K562 (cell line): ENCODE results near the gene EPHA10. TPM values are rescaled to one million over a fixed set of nuclear protein-coding genes. Genes with fewer than 3 reads are reported as not detected.

Experiments used
- ATAC-seq: fragments of 200-7000 bp; cut with Tn5 transposase; 3 replicates; pipeline ENCODE4 v1.9.1; 2020; ENCODE audit warnings: moderate library complexity
- BruUV-seq: library from RNA; stranded (reverse); fragments of 400-500 nt; replicated peaks from 2 replicates; lab custom pipeline; 2021; lab: Mats Ljungman, UMichigan
- CTCF ChIA-PET: fragments of 300-600 bp; formaldehyde crosslinking; extraction: SDS; loops from one replicate; lab custom pipeline; 2021; ENCODE audit warnings: low intra/inter-chr PET ratio; lab: Yijun Ruan, JAX
- POLR2A ChIA-PET: fragments of 300-600, 350-650 bp; sonication (Branson Sonifier 250); formaldehyde crosslinking; extraction: SDS; loops from one replicate; lab custom pipeline; 2021; ENCODE audit warnings: antibody characterized with exemption, inconsistent platforms; lab: Yijun Ruan, JAX
- DNase-seq, 4 experiments: peaks; one replicate each; pipeline versions ENCODE4 v3.0.0 to v3.0.0-alpha.2; 2011 to 2018; ENCODE audit warnings: low spot score in 3 of 4, mixed read lengths in 3 of 4; ENCODE audit errors: extremely low read depth in 1 of 4
- FAIRE-seq: peaks from 2 replicates; lab custom pipeline; 2011; peaks lifted over from hg19 to GRCh38; lab: Jason Lieb, UNC
- H2AFZ ChIP-seq: 2 replicates; pipeline ENCODE4 v1.6.0; 2011; ENCODE audit warnings: low read depth, low read length, control low read depth, inconsistent platforms
- H3K27ac ChIP-seq: fragments of 200-600 bp; 3 replicates; pipeline ENCODE4 v1.8.0; 2011; ENCODE audit warnings: low read depth, mild to moderate bottlenecking, control low read depth, inconsistent platforms, low read length, moderate library complexity, mixed read lengths; ENCODE audit errors: extremely low read depth
- H3K27me3 ChIP-seq, 2 experiments: fragments of 300-600 bp in 1 of 2; 2 replicates in 1 of 2; 3 replicates in 1 of 2; pipeline versions ENCODE4 v1.6.0 to v1.8.0; 2011; ENCODE audit warnings: inconsistent platforms in 2 of 2, low read length in 2 of 2, mild to moderate bottlenecking in 1 of 2, mixed read lengths in 1 of 2, moderate library complexity in 1 of 2; ENCODE audit not compliant: control insufficient read depth in 2 of 2, insufficient read depth in 2 of 2
- H3K36me3 ChIP-seq: fragments of 300-600 bp; 3 replicates; pipeline ENCODE4 v1.8.0; 2011; ENCODE audit warnings: mild to moderate bottlenecking, low read length, inconsistent platforms; ENCODE audit not compliant: control insufficient read depth, insufficient read depth
- H3K4me1 ChIP-seq, 2 experiments: fragments of 200-600 bp in 1 of 2; replicated peaks in 1 of 2; 2 replicates in 1 of 2; 3 replicates in 1 of 2; pipeline versions ENCODE4 v1.5.1 to v1.8.0; 2011; ENCODE audit warnings: inconsistent platforms in 2 of 2, low read length in 2 of 2, mild to moderate bottlenecking in 1 of 2, mixed read lengths in 1 of 2, moderate library complexity in 1 of 2; ENCODE audit not compliant: control insufficient read depth in 2 of 2, insufficient read depth in 2 of 2
- H3K4me2 ChIP-seq: 2 replicates; pipeline ENCODE4 v1.6.1; 2011; ENCODE audit warnings: low read length, control low read depth, inconsistent platforms, mixed read lengths; ENCODE audit not compliant: insufficient read depth
- H3K4me3 ChIP-seq: fragments of 200-600 bp; sonication (generic), shearing (Covaris generic); 2 replicates; pipeline ENCODE4 v1.5.1; 2016; ENCODE audit warnings: control low read depth, inconsistent platforms
- H3K79me2 ChIP-seq: fragments of 200-600 bp; 3 replicates; pipeline ENCODE4 v1.8.0; 2011; ENCODE audit warnings: low read length, inconsistent platforms; ENCODE audit not compliant: control insufficient read depth, insufficient read depth
- H3K9ac ChIP-seq, 2 experiments: 2 replicates each; pipeline versions ENCODE4 v1.6.0 to v1.6.1; 2011; ENCODE audit warnings: low read depth in 2 of 2, low read length in 2 of 2, control low read depth in 1 of 2, inconsistent platforms in 1 of 2, mild to moderate bottlenecking in 1 of 2, mixed read lengths in 1 of 2; ENCODE audit not compliant: insufficient read depth in 1 of 2
- H3K9me1 ChIP-seq: one replicate; pipeline ENCODE4 v1.6.0; 2011; ENCODE audit warnings: inconsistent platforms, mild to moderate bottlenecking, low read length, moderate library complexity; ENCODE audit not compliant: control insufficient read depth, insufficient read depth
- H3K9me3 ChIP-seq: replicated peaks from 2 replicates; pipeline ENCODE4 v1.5.1; 2011; ENCODE audit warnings: low read depth, low read length, inconsistent platforms; ENCODE audit not compliant: control insufficient read depth, insufficient read depth
- H4K20me1 ChIP-seq: replicated peaks from 2 replicates; pipeline ENCODE4 v1.6.1; 2011; ENCODE audit warnings: low read length, inconsistent platforms, mixed read lengths; ENCODE audit not compliant: control insufficient read depth, insufficient read depth
- CC2D1A ChIP-seq: fragments of 450-650 bp; IDR thresholded peaks from 2 replicates; pipeline ENCODE4 v1.6.1; 2017; ENCODE audit warnings: mild to moderate bottlenecking
- SPI1 ChIP-seq: IDR thresholded peaks from 2 replicates; pipeline ENCODE4 v1.6.1; 2011; ENCODE audit warnings: low read depth, low read length, control low read depth, borderline replicate concordance
- TSC22D4 ChIP-seq: fragments of 450-650 bp; IDR thresholded peaks from 2 replicates; pipeline ENCODE4 v1.6.1; 2016; ENCODE audit warnings: missing genetic modification characterization, missing biosample characterization, control low read depth
- WGBS: fragments of 100-300 bp; shearing (Covaris generic); methylation state at CpG from one replicate; pipeline ENCODE4 v1.1.6; 2016; ENCODE audit warnings: low coverage, mixed read lengths; ENCODE audit not compliant: insufficient coverage; ENCODE audit errors: missing lambda C conversion rate; 5-methylcytosine and 5-hydroxymethylcytosine counted together
- in situ Hi-C: fragments of 300-500 bp; cut with MboI; formaldehyde crosslinking; loops from 4 replicates; pipeline ENCODE4 v1.15.0; 2018; ENCODE audit warnings: inconsistent platforms, mixed read lengths
- intact Hi-C: fragments of 100-400 bp; cut with micrococcal nuclease; formaldehyde crosslinking; loops from 2 replicates; pipeline ENCODE4 v1.14.2; 2022
- polyA plus RNA-seq, 8 experiments: library from polyadenylated mRNA; depleted of rRNA in 4 of 8; stranded (reverse) in 5 of 8; unstranded in 3 of 8; fragments of >200 nt; fragmentation: Nextera tagmentation in 2 of 8; fragmentation: Illumina TruSeq in 1 of 8; extraction: Ambion mirVana in 2 of 8; extraction: Trizol in 1 of 8; gene quantifications; 2 replicates each; pipeline versions ENCODE4 v1.2.1 to v1.2.3, GENCODE V29; 2011 to 2014; ENCODE audit warnings: inconsistent platforms in 1 of 8, missing spikeins in 1 of 8
- total RNA-seq, 7 experiments: library from RNA; depleted of rRNA in 6 of 7; stranded (reverse); fragments of >200 nt in 6 of 7; fragmentation: Illumina TruSeq in 2 of 7; extraction: Trizol in 2 of 7; gene quantifications; 2 replicates each; pipeline versions ENCODE4 v1.2.1 to v1.2.3, GENCODE V29; 2011 to 2021; ENCODE audit warnings: low replicate concordance in 1 of 7

Gene EPHA10
- total and polyA plus RNA-seq, 9 of the 15 experiments (the other 6 are each of a cell fraction or from before 2014, with no cell fraction given), result 0.03 TPM; not detected in 8

DNA sequence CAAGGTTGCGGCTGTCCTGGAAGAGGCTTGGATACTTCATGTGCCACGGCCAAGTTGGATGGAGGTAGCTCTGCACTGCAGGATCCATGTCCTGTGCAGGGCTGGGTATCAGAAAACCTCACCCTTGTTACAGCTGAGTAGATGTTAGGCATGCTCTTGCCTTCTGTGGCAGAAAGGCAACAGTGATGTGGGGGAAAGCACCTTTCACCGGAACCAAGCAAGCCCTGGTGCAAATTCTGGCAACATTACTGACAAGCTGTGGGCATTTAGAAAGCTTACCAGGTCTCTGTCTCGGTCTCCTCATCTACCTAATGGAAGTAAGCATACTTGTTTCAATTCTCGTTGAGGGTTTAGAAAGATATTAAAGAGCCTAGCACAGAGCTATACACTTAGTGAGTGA, 87.1 kb downstream of the EPHA10 start (continued):
- TF ChIP-seq TSC22D4 (tag) (no peak), CC2D1A (no peak)

DNA sequence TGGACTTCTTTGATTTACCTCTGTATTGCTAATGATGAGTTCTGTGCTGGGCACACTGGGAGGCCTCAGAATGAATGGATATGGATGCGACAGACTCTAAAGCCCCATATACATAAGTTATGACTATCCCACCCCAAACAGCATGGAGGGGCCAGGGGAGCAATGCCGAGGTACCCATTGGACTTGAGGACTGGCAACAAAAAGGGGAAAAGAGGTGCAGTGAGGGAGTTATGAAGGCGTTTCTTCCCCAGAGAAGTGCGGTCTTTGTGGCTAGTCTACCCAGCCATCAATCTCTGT, 87.8 kb downstream of the EPHA10 start:
- CTCF ChIA-PET, result no interaction called here
- no TSS peak for BruUV-seq
- in situ Hi-C loops, result no loop called here

More for the DNA sequence above, 87.8 kb downstream of the EPHA10 start:
- no peak overlapping the region for H3K4me3 ChIP-seq
- H3K36me3 ChIP-seq, result peaks cover 14% of the 10 kb centered on the region
- no peak for TF ChIP-seq SPI1
- TF ChIP-seq, all 486 proteins: peak for 0
- no peak overlapping the region for H3K27ac ChIP-seq
- POLR2A ChIA-PET, result interaction anchor here (0.7 to 1.8 kb wide), 3 partner anchors 11 to 238 kb away, joined by 3 to 10 read pairs (median 8); a partner anchor contains a TSS
- ATAC-seq (no peak), FAIRE-seq (no peak), DNase-seq (no peak)
- 7% methylated on average over 4 of the region's 4 CpGs for WGBS
- no peak overlapping the region for H3K4me2 ChIP-seq
- no peak overlapping the region for H2AFZ ChIP-seq
- H3K9ac ChIP-seq, result no peak overlapping the region
- intact Hi-C loops, result no loop called here
- no peaks in the 10 kb centered on the region for H3K9me1 ChIP-seq
- no peaks in the 10 kb centered on the region for H4K20me1 ChIP-seq
- H3K4me1 ChIP-seq, result no peaks in the 10 kb centered on the region; a peak in 1 of 5 replicates
- H3K79me2 ChIP-seq, result no peaks in the 10 kb centered on the region
- no peaks in the 10 kb centered on the region for H3K9me3 ChIP-seq
- H3K27me3 ChIP-seq, result peaks cover 34 to 48% of the 10 kb centered on the region in 2 experiments
